Measurements from ENCODE around the gene TCL1A. TPM values are rescaled to one million over a fixed set of nuclear protein-coding genes. Genes with fewer than 3 reads are reported as not detected.
"Not testable (repeated sequence)": the region's sequence is repeated elsewhere in the genome, so short reads cannot be mapped to it uniquely, and the experiment has no call there.

Gene TCL1A
- total RNA-seq, 1 experiment from 2014 or later: not detected

GRCh38 chr14:95733212-95733611, 19.3 kb upstream of the TCL1A start:
- BruUV-seq (replicated peaks): no TSS peak
- ChIA-PET POLR2A (no interaction called here), CTCF (no interaction called here)
- Histone ChIP-seq H3K27ac (ENCODE audit: low read length) (no peak overlapping the region), H3K36me3 (ENCODE audit: control insufficient read depth, insufficient read depth, low read length) (no peaks in the 10 kb centered on the region), H3K4me3 (ENCODE audit: low read depth in 2 of 2, low read length in 2 of 2) (no peak overlapping the region), H3K9me3 (ENCODE audit: control insufficient read depth, insufficient read depth, low read depth, low read length) (no peaks in the 10 kb centered on the region), H3K27me3 (ENCODE audit: control insufficient read depth, insufficient read depth, low read length) (no peaks in the 10 kb centered on the region), H3K4me1 (ENCODE audit: control insufficient read depth, insufficient read depth, low read length) (no peaks in the 10 kb centered on the region)
- in situ Hi-C loops (cut with HindIII; ENCODE audit: low pct_unique_long_range_greater_than_20kb, low sequenced_read_pairs) (no loop called here), intact Hi-C loops (cut with micrococcal nuclease; ENCODE audit: unreplicated experiment) (no loop called here)
- TF ChIP-seq POLR2AphosphoS5 (IDR thresholded peaks at IDR 0.05; ENCODE audit: low read depth, low read length) (no peak), CTCF (IDR thresholded peaks at IDR 0.05) (no peak), REST (IDR thresholded peaks at IDR 0.05; ENCODE audit: insufficient read depth in 1 of 2, low read depth in 2 of 2, low read length in 1 of 2) (no peak), TCF7L2 (IDR thresholded peaks at IDR 0.05; ENCODE audit: low read depth, low read length) (no peak), SIN3A (IDR thresholded peaks at IDR 0.05; ENCODE audit: borderline replicate concordance, insufficient read depth, low read depth, low read length) (no peak)
- DNase-seq (ENCODE audit: low read depth, low spot score) (no peak), ATAC-seq (no peak)

GRCh38 chr14:95730126-95730525, 16.2 kb upstream of the TCL1A start:
- Histone ChIP-seq H3K9me3 (ENCODE audit: control insufficient read depth, insufficient read depth, low read depth, low read length) (no peaks in the 10 kb centered on the region), H3K4me3 (ENCODE audit: low read depth in 2 of 2, low read length in 2 of 2) (no peak overlapping the region), H3K27ac (ENCODE audit: low read length) (no peak overlapping the region), H3K4me1 (ENCODE audit: control insufficient read depth, insufficient read depth, low read length) (no peaks in the 10 kb centered on the region), H3K27me3 (ENCODE audit: control insufficient read depth, insufficient read depth, low read length) (no peaks in the 10 kb centered on the region), H3K36me3 (ENCODE audit: control insufficient read depth, insufficient read depth, low read length) (no peaks in the 10 kb centered on the region)
- ChIA-PET CTCF (no interaction called here), POLR2A (no interaction called here)
- no TSS peak for BruUV-seq (replicated peaks)
- TF ChIP-seq TCF7L2 (IDR thresholded peaks at IDR 0.05; ENCODE audit: low read depth, low read length) (no peak), SIN3A (IDR thresholded peaks at IDR 0.05; ENCODE audit: borderline replicate concordance, insufficient read depth, low read depth, low read length) (no peak), REST (IDR thresholded peaks at IDR 0.05; ENCODE audit: insufficient read depth in 1 of 2, low read depth in 2 of 2, low read length in 1 of 2) (no peak), POLR2AphosphoS5 (IDR thresholded peaks at IDR 0.05; ENCODE audit: low read depth, low read length) (no peak), CTCF (IDR thresholded peaks at IDR 0.05) (no peak)
- in situ Hi-C loops (cut with HindIII; ENCODE audit: low pct_unique_long_range_greater_than_20kb, low sequenced_read_pairs) (no loop called here), intact Hi-C loops (cut with micrococcal nuclease; ENCODE audit: unreplicated experiment) (no loop called here)
- ATAC-seq (no peak), DNase-seq (ENCODE audit: low read depth, low spot score) (no peak)

GRCh38 chr14:95729402-95730028, 15.6 kb upstream of the TCL1A start:
- H3K27me3 ChIP-seq (ENCODE audit: control insufficient read depth, insufficient read depth, low read length); intact Hi-C loops (cut with micrococcal nuclease; ENCODE audit: unreplicated experiment); POLR2A ChIA-PET; BruUV-seq (replicated peaks); H3K9me3 ChIP-seq (ENCODE audit: control insufficient read depth, insufficient read depth, low read depth, low read length); H3K36me3 ChIP-seq (ENCODE audit: control insufficient read depth, insufficient read depth, low read length); H3K4me1 ChIP-seq (ENCODE audit: control insufficient read depth, insufficient read depth, low read length); ATAC-seq; CTCF ChIA-PET; H3K27ac ChIP-seq (ENCODE audit: low read length); DNase-seq (ENCODE audit: low read depth, low spot score); H3K4me3 ChIP-seq (ENCODE audit: low read depth in 2 of 2, low read length in 2 of 2); in situ Hi-C loops (cut with HindIII; ENCODE audit: low pct_unique_long_range_greater_than_20kb, low sequenced_read_pairs): not testable (repeated sequence)

All from Panc1 (cell line).